GM12873 (cell line): ENCODE results near the gene TBRG4.

Experiments used
- TF ChIP-seq, protein P1 (sequence below): IDR thresholded peaks from 2 replicates; pipeline ENCODE4 v1.5.1; 2012; ENCODE audit warnings: low read depth, mild to moderate bottlenecking, moderate library complexity, low read length, control low read depth; ENCODE audit not compliant: insufficient read depth; ENCODE audit errors: missing control alignments

The TBRG4 gene

DNA sequence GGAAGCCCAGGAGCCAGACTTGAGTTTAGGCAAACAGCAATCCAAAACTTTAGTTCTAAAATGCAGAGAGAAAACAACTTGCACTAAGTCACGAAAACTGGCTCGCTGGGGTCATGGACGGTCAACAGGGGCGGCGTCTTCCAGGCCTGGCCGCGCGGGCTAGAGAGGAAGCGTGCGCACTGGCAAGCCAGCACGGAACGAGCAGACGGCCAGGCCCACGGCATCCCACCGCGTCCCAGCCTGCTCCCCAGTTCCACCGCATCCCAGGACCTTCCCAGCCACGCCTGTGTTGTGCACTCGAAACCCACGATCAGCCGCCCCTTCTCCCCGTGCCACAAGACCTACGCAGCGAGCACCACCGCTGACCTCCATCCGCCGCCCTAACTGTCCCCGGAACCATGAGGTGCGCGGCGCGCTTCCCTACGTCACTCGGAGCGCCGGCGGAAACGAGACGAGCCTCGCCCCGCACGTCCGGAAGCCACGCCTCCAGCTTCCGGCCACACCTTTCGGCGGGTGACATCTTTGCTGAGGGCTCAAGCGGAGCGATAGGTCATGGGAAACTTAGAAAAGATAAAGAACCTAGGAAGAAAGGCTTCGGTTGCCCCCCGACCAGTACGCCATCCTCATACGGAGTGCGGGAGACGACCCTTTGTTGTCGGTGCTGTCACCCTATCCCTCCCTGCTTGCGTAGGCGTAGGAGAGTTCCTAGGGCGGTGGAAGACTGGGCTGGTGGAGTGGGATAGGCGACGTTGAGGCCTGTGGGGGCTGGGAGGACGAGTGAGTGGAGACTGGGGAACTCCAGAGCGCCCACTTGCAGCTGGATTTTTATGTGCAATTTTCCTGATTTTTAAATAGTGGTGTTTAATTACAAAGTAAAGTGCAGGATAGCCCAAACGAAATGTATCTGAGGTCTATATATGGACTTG lies at the start of gene TBRG4:
TBRG4 (minus strand) TSS at position 400 of the 926 bp plus-strand sequence. CDS start 2,460 bp downstream, outside the sequence.
- TF ChIP-seq, protein P1, sequence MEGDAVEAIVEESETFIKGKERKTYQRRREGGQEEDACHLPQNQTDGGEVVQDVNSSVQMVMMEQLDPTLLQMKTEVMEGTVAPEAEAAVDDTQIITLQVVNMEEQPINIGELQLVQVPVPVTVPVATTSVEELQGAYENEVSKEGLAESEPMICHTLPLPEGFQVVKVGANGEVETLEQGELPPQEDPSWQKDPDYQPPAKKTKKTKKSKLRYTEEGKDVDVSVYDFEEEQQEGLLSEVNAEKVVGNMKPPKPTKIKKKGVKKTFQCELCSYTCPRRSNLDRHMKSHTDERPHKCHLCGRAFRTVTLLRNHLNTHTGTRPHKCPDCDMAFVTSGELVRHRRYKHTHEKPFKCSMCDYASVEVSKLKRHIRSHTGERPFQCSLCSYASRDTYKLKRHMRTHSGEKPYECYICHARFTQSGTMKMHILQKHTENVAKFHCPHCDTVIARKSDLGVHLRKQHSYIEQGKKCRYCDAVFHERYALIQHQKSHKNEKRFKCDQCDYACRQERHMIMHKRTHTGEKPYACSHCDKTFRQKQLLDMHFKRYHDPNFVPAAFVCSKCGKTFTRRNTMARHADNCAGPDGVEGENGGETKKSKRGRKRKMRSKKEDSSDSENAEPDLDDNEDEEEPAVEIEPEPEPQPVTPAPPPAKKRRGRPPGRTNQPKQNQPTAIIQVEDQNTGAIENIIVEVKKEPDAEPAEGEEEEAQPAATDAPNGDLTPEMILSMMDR, result peak; percentile 21

DNA sequence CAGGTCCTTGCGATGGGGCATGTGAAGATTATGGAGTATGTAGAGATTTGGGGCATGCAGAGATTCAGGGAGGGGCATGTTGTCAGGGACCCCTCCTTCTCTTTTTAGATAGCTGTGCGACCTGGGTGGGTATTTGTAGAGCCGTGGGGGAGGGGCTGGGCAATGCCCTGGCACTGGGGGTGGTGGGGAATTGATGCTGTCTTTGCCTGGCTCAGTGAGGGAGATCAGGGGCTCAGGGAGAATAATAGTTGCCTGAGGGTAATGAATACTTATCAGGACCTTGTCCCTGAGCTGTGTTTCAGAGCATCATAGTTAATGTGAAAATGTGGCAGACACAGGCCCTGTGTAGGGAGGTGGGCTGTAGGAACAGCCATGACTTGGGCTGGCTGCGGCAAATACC lies 49.6 kb upstream of the TBRG4 start:
- TF ChIP-seq, protein P1, result no peak

DNA sequence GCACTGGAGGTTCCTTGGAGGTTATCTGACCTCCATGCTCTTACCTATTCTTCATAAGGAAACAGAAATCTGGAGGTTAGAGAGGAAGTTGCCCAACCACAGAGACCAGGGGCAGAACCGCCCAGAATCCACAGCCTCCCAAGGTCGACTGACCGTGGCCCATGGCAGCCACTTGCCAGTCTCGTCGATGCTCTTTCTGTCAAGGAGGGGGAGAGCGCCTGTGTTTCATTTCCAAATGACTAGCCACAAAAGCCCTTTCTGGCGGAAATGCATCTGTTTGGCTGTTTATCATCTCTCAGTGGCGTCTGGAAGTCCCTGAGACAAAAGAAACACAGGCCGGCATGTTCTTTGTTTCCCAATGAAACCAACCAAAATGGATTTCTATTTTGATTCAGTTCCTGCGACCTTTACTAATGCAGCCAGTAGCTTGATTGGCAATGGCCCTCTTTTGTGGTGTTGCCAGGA lies 49.0 kb upstream of the TBRG4 start:
- TF ChIP-seq, protein P1, result no peak

DNA sequence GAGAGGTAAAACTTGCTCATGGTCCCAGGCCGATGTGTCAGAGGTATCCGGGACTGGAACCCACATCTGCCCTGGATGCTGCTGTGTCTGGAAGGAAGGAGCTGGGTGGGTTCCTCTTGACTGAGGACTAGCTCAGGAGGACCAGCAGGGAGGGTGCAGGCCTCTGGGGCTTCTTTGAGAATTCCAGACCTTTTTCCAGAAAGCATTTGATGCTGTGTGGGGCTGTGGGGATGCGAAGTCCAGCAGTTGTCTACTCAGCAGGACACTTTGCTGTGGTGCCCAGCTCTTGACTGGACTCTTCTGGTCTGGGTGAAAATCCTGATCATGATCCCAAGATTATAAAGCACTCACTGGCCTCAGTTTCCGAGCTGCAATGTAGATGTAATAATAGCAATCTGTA lies 47.8 kb upstream of the TBRG4 start:
- TF ChIP-seq, protein P1, result no peak

DNA sequence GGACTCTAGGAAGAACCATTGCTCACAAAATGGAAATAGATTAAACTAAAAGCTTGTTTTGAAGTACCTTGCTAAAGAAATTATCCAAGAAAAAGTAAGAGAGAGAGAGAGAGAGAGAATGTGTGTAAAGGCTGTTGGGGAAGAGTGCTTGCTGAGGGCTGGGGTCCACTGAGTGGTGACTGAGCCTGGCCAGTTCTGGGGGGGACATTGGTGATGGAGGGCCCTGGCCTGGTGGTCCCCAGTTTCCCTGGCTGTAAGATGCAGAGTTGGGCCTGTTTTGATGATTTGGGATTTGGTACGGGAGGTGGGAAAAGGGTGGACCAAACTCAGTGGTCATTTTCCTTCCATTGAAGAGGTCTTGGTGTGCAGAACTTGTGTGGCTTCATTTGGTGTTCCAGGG lies 47.0 kb upstream of the TBRG4 start:
- TF ChIP-seq, protein P1, result no peak

DNA sequence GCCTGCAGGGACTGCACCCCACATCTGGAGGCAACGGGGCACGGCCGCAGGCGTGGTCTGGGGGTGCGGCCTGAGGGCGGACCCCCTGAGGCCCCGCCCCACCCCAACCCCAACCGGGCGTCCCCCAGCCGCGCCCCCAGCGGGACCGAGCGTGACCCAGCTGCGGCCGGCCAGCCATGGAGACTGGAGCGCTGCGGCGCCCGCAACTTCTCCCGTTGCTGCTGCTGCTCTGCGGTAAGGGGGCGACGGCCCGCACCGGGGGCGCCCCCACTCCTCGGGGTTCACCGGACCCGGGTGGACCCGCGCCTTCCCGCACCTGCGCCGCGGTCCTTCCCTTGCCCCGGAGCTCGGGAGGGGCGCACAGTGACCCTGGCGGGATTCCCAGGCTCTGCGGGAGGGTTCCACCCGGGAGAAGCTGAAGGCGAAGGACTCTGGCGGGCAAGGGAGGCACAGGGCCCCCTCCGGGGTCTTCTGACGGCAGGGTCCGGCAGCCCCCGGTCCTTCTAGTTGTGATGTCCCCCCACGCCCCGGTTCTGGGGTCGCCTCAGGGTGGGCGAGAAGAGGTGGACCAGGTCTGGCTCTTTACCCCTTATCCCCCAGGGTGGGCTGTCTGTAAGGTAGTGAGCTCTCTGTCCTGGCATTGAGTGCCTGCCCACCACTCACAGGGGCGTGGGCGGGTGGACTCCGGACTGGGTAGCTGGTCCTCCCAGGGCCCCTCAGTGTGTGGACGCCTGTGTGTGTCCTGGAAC lies 46.3 kb upstream of the TBRG4 start, which contains the start of gene RAMP3:
RAMP3 (plus strand) TSS at position 139 of the 749 bp plus-strand sequence; CDS start at position 177, 38 bp downstream.
- TF ChIP-seq, protein P1, result no peak

DNA sequence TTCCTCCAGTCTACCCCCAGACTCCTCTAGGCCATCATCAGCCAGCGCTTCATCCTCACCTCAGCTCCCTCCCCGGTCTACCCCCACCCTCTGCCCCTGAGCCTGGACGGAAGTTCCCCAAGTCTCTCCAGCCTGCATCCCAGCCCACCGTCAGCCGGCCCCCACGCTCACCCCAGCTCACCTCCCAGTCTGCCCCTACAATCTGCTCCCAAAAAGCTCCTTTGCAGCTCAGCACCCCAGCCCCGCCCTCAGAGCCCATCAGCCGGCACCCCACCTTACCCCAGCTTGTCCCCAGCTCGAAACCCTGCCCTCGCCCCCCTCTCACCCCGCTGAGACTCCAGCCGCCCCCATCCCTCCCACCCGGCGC lies 45.8 kb upstream of the TBRG4 start:
- TF ChIP-seq, protein P1, result no peak
